Panc1 (cell line): ENCODE results near the gene LCN1. TPM values are rescaled to one million over a fixed set of nuclear protein-coding genes. Genes with fewer than 3 reads are reported as not detected.

Source experiments
- ATAC-seq: fragments of 200-7000 bp; cut with Tn5 transposase; 2 replicates; pipeline ENCODE4 v1.9.1; 2020; ENCODE audit warnings: mild to moderate bottlenecking, moderate library complexity
- BruUV-seq: library from RNA; stranded (reverse); fragments of 400-500 nt; replicated peaks from 2 replicates; lab custom pipeline; 2021; lab: Mats Ljungman, UMichigan
- CTCF ChIA-PET: fragments of 300-600 bp; sonication (Branson Sonifier 250); formaldehyde crosslinking; loops from one replicate; lab custom pipeline; 2022; ENCODE audit warnings: antibody characterized with exemption; lab: Charles Lee
- POLR2A ChIA-PET: fragments of 300-600 bp; sonication (Branson Sonifier 250); formaldehyde crosslinking; loops from one replicate; lab custom pipeline; 2022; ENCODE audit warnings: antibody characterized with exemption; lab: Charles Lee
- DNase-seq: peaks from one replicate; pipeline ENCODE4 v3.0.0-alpha.2; 2010; ENCODE audit warnings: low read depth, low spot score
- H3K27ac ChIP-seq: 2 replicates; pipeline ENCODE4 v1.5.1; 2011; ENCODE audit warnings: mild to moderate bottlenecking, low read length, inconsistent platforms
- H3K27me3 ChIP-seq: fragments of 200-500 bp; sonication (Bioruptor generic); 2 replicates; pipeline ENCODE4 v1.6.0; 2014; ENCODE audit warnings: low read length, inconsistent platforms; ENCODE audit not compliant: control insufficient read depth, insufficient read depth
- H3K36me3 ChIP-seq: fragments of 200-500 bp; sonication (Bioruptor generic); 2 replicates; pipeline ENCODE4 v1.5.1; 2014; ENCODE audit warnings: inconsistent platforms, mild to moderate bottlenecking, low read length, moderate library complexity; ENCODE audit not compliant: control insufficient read depth, insufficient read depth
- H3K4me1 ChIP-seq: 2 replicates; pipeline ENCODE4 v1.5.1; 2011; ENCODE audit warnings: inconsistent platforms, mild to moderate bottlenecking, low read length, moderate library complexity; ENCODE audit not compliant: control insufficient read depth, insufficient read depth
- H3K4me3 ChIP-seq, 2 experiments: 2 replicates each; pipeline ENCODE4 v1.5.1; 2011 to 2012; ENCODE audit warnings: low read depth in 2 of 2, low read length in 2 of 2, mild to moderate bottlenecking in 2 of 2, inconsistent platforms in 1 of 2, moderate library complexity in 1 of 2
- H3K9me3 ChIP-seq: fragments of 200-500 bp; sonication (Bioruptor generic); 2 replicates; pipeline ENCODE4 v1.5.1; 2014; ENCODE audit warnings: low read depth, mild to moderate bottlenecking, inconsistent platforms, low read length, moderate library complexity; ENCODE audit not compliant: control insufficient read depth, insufficient read depth
- POLR2AphosphoS5 ChIP-seq: IDR thresholded peaks from 2 replicates; pipeline ENCODE4 v1.6.1; 2012; ENCODE audit warnings: mild to moderate bottlenecking, low read depth, low read length, moderate library complexity
- REST ChIP-seq, 2 experiments: IDR thresholded peaks; 2 replicates each; pipeline ENCODE4 v1.6.1; 2011 to 2012; ENCODE audit warnings: low read depth in 2 of 2, control low read depth in 1 of 2, low read length in 1 of 2, mild to moderate bottlenecking in 1 of 2, moderate library complexity in 1 of 2; ENCODE audit not compliant: insufficient read depth in 1 of 2
- SIN3A ChIP-seq: IDR thresholded peaks from 2 replicates; pipeline ENCODE4 v1.6.1; 2012; ENCODE audit warnings: low read depth, mild to moderate bottlenecking, low read length, moderate library complexity, borderline replicate concordance; ENCODE audit not compliant: insufficient read depth
- TCF7L2 ChIP-seq: IDR thresholded peaks from 2 replicates; pipeline ENCODE4 v1.6.1; 2011; ENCODE audit warnings: mild to moderate bottlenecking, low read depth, low read length, inconsistent platforms
- in situ Hi-C: cut with HindIII; loops from 2 replicates; pipeline ENCODE4 v1.10.0; 2016; ENCODE audit warnings: low sequenced_read_pairs, low pct_unique_long_range_greater_than_20kb
- intact Hi-C: fragments of 100-400 bp; cut with micrococcal nuclease; formaldehyde crosslinking; loops from one replicate; pipeline ENCODE4 v1.10.0; 2022; ENCODE audit not compliant: unreplicated experiment
- total RNA-seq: library from RNA; stranded (reverse); gene quantifications from one replicate; pipeline ENCODE4 v1.2.1, GENCODE V29; 2021; ENCODE audit not compliant: unreplicated experiment
- TF ChIP-seq, protein P1 (sequence below): fragments of 450-650 bp; IDR thresholded peaks from 2 replicates; pipeline ENCODE4 v1.5.1; 2017; ENCODE audit warnings: mild to moderate bottlenecking

Gene LCN1
- total RNA-seq, 1 experiment from 2014 or later: not detected

DNA sequence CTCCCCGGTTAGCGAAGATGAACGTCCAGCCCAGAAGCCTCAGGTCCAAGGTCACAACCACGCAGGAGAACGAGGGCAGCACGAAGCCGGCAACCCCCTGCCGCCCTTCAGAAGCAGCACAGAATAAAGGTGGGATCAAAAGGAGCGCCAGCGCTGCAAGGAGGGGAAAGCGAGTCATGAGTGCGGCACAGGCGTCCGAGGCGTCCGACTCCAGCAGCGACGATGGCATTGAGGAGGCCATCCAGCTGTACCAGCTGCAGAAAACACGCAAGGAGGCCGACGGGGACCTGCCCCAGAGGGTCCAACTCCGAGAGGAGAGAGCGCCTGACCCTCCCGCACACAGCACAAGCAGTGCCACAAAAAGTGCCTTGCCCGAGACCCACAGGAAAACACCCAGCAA is 35.9 kb upstream of the LCN1 start:
- DNase-seq: no peak
- no peak for ATAC-seq

GRCh38 chr9:135485832-135486231 is 35.4 kb upstream of the LCN1 start:
- DNase-seq (no peak), ATAC-seq (no peak)
- no TSS peak for BruUV-seq

More for the DNA sequence above, 35.9 kb upstream of the LCN1 start:
- Histone ChIP-seq H3K27ac (no peak overlapping the region), H3K27me3 (no peaks in the 10 kb centered on the region), H3K36me3 (peaks cover 3% of the 10 kb centered on the region), H3K9me3 (no peaks in the 10 kb centered on the region), H3K4me3 (no peak overlapping the region), H3K4me1 (no peaks in the 10 kb centered on the region)
- ChIA-PET CTCF (no interaction called here), POLR2A (no interaction called here)
- no TSS peak for BruUV-seq
- intact Hi-C loops (no loop called here), in situ Hi-C loops (no loop called here)
- no peak for TF ChIP-seq REST (IDR thresholded peaks at IDR 0.05; ENCODE audit: insufficient read depth in 1 of 2, low read depth in 2 of 2, low read length in 1 of 2)
- no peak for TF ChIP-seq SIN3A
- TF ChIP-seq, protein P1, sequence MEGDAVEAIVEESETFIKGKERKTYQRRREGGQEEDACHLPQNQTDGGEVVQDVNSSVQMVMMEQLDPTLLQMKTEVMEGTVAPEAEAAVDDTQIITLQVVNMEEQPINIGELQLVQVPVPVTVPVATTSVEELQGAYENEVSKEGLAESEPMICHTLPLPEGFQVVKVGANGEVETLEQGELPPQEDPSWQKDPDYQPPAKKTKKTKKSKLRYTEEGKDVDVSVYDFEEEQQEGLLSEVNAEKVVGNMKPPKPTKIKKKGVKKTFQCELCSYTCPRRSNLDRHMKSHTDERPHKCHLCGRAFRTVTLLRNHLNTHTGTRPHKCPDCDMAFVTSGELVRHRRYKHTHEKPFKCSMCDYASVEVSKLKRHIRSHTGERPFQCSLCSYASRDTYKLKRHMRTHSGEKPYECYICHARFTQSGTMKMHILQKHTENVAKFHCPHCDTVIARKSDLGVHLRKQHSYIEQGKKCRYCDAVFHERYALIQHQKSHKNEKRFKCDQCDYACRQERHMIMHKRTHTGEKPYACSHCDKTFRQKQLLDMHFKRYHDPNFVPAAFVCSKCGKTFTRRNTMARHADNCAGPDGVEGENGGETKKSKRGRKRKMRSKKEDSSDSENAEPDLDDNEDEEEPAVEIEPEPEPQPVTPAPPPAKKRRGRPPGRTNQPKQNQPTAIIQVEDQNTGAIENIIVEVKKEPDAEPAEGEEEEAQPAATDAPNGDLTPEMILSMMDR: no peak
- TF ChIP-seq TCF7L2: no peak
- TF ChIP-seq POLR2AphosphoS5: no peak

More at GRCh38 chr9:135485832-135486231, 35.4 kb upstream of the LCN1 start:
- TF ChIP-seq TCF7L2: no peak
- no peak for TF ChIP-seq SIN3A
- TF ChIP-seq REST (IDR thresholded peaks at IDR 0.05; ENCODE audit: insufficient read depth in 1 of 2, low read depth in 2 of 2, low read length in 1 of 2): no peak
- TF ChIP-seq POLR2AphosphoS5: no peak
- TF ChIP-seq, protein P1: no peak
- Histone ChIP-seq H3K4me3 (no peak overlapping the region), H3K27ac (no peak overlapping the region), H3K36me3 (peaks cover 3% of the 10 kb centered on the region), H3K9me3 (no peaks in the 10 kb centered on the region), H3K27me3 (no peaks in the 10 kb centered on the region), H3K4me1 (no peaks in the 10 kb centered on the region)
- POLR2A ChIA-PET: no interaction called here
- in situ Hi-C loops: no loop called here
- intact Hi-C loops: no loop called here
- CTCF ChIA-PET: no interaction called here
